Measurements from ENCODE around the gene ITCH. TPM values are rescaled to one million over a fixed set of nuclear protein-coding genes. Genes with fewer than 3 reads are reported as not detected.

The ITCH gene
- total RNA-seq, 1 donor from 2014 or later, result 30.9 TPM

GRCh38 chr20:34549291-34549928 lies 186.3 kb downstream of the ITCH start:
- Histone ChIP-seq H3K9me3 (no peaks in the 10 kb centered on the region), H3K27me3 (no peaks in the 10 kb centered on the region), H3K36me3 (no peaks in the 10 kb centered on the region), H3K4me3 (no peak overlapping the region), H3K4me1 (peaks cover 6% of the 10 kb centered on the region), H3K27ac (no peak overlapping the region)
- no peak for DNase-seq (ENCODE audit: extremely low spot score in 2 of 2)
- intact Hi-C loops (cut with DNase I), result no loop called here
- no peak for TF ChIP-seq POLR2A (IDR thresholded peaks at IDR 0.05)
- no peak for TF ChIP-seq CTCF (IDR thresholded peaks at IDR 0.05)
- TF ChIP-seq POLR2AphosphoS5 (IDR thresholded peaks at IDR 0.05; ENCODE audit: insufficient read depth in 1 of 2, low read depth in 1 of 2), result no peak

- TF ChIP-seq POLR2A (IDR thresholded peaks at IDR 0.05) (no peak), CTCF (IDR thresholded peaks at IDR 0.05) (no peak), POLR2AphosphoS5 (IDR thresholded peaks at IDR 0.05; ENCODE audit: insufficient read depth in 1 of 2, low read depth in 1 of 2) (no peak)
- Histone ChIP-seq H3K27me3 (no peaks in the 10 kb centered on the region), H3K9me3 (no peaks in the 10 kb centered on the region), H3K27ac (no peak overlapping the region), H3K36me3 (no peaks in the 10 kb centered on the region), H3K4me1 (peaks cover 1% of the 10 kb centered on the region), H3K4me3 (no peak overlapping the region)
- DNase-seq (ENCODE audit: extremely low spot score in 2 of 2), result no peak
- intact Hi-C loops (cut with DNase I), result no loop called here
Observed at GRCh38 chr20:34549929-34550305, 186.8 kb downstream of the ITCH start.

- H3K4me1 ChIP-seq, result peaks cover 7% of the 10 kb centered on the region
- H3K27me3 ChIP-seq, result no peaks in the 10 kb centered on the region
- no peaks in the 10 kb centered on the region for H3K36me3 ChIP-seq
- no peaks in the 10 kb centered on the region for H3K9me3 ChIP-seq
- DNase-seq (ENCODE audit: extremely low spot score in 2 of 2), result no peak
- H3K27ac ChIP-seq, result no peak overlapping the region
- intact Hi-C loops (cut with DNase I), result no loop called here
- H3K4me3 ChIP-seq, result no peak overlapping the region
- TF ChIP-seq POLR2A (IDR thresholded peaks at IDR 0.05), result no peak
- no peak for TF ChIP-seq POLR2AphosphoS5 (IDR thresholded peaks at IDR 0.05; ENCODE audit: insufficient read depth in 1 of 2, low read depth in 1 of 2)
- no peak for TF ChIP-seq CTCF (IDR thresholded peaks at IDR 0.05)
Observed at GRCh38 chr20:34552569-34552968, 189.5 kb downstream of the ITCH start.

- Histone ChIP-seq H3K9me3 (no peaks in the 10 kb centered on the region), H3K36me3 (no peaks in the 10 kb centered on the region), H3K4me1 (peaks cover 13% of the 10 kb centered on the region), H3K27me3 (no peaks in the 10 kb centered on the region), H3K27ac (no peak overlapping the region), H3K4me3 (no peak overlapping the region)
- intact Hi-C loops (cut with DNase I), result no loop called here
- no peak for DNase-seq (ENCODE audit: extremely low spot score in 2 of 2)
- TF ChIP-seq POLR2A (IDR thresholded peaks at IDR 0.05) (no peak), CTCF (IDR thresholded peaks at IDR 0.05) (no peak), POLR2AphosphoS5 (IDR thresholded peaks at IDR 0.05; ENCODE audit: insufficient read depth in 1 of 2, low read depth in 1 of 2) (no peak)
Observed at GRCh38 chr20:34553366-34553867, 190.3 kb downstream of the ITCH start.

- H3K4me1 ChIP-seq, result peaks cover 23% of the 10 kb centered on the region
- DNase-seq (ENCODE audit: extremely low spot score in 2 of 2), result no peak
- H3K36me3 ChIP-seq, result no peaks in the 10 kb centered on the region
- H3K4me3 ChIP-seq, result peak overlapping the region; percentile 78 to 94
- H3K27ac ChIP-seq, result peak overlapping the region; percentile 95
- TF ChIP-seq POLR2A (IDR thresholded peaks at IDR 0.05) (no peak), CTCF (IDR thresholded peaks at IDR 0.05) (no peak), POLR2AphosphoS5 (IDR thresholded peaks at IDR 0.05; ENCODE audit: insufficient read depth in 1 of 2, low read depth in 1 of 2) (no peak)
- H3K27me3 ChIP-seq, result no peaks in the 10 kb centered on the region
- intact Hi-C loops (cut with DNase I), result no loop called here
- no peaks in the 10 kb centered on the region for H3K9me3 ChIP-seq
Observed at GRCh38 chr20:34557936-34558319, 194.9 kb downstream of the ITCH start.
